Measurements from ENCODE around the gene CRTAP.
"Not testable (repeated sequence)": the region's sequence is repeated elsewhere in the genome, so short reads cannot be mapped to it uniquely, and the experiment has no call there.

The CRTAP gene

DNA sequence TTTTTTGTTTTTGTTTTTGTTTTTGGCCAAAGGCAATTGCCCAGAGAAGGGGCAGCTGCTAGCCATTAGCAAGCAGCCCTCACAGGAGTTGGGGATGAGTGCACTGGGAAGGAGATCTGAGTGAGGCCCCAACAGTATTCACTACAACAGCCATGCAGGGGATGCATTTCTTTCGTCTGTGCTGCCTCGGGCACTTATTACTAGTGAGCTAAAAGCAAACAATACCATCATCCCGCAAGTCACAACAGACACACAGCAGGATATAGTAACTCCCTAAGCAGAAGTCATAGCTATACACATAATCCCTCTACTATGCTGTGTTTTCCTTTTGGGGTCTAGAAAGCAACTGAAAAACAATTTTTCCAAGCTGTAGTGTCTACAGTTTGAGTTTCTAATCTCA is 27.2 kb downstream of the CRTAP start:
- H3K4me1 Mint-ChIP-seq (ENCODE audit: low read depth) = no peaks in the 10 kb centered on the region
- H3K4me3 Mint-ChIP-seq = no peak overlapping the region
- no peaks in the 10 kb centered on the region for H3K27me3 Mint-ChIP-seq (ENCODE audit: low read depth)
- no peak overlapping the region for H3K27ac Mint-ChIP-seq
- H3K36me3 Mint-ChIP-seq (ENCODE audit: low read depth) = peaks cover 7% of the 10 kb centered on the region
- no peaks in the 10 kb centered on the region for H3K9me3 Mint-ChIP-seq

DNA sequence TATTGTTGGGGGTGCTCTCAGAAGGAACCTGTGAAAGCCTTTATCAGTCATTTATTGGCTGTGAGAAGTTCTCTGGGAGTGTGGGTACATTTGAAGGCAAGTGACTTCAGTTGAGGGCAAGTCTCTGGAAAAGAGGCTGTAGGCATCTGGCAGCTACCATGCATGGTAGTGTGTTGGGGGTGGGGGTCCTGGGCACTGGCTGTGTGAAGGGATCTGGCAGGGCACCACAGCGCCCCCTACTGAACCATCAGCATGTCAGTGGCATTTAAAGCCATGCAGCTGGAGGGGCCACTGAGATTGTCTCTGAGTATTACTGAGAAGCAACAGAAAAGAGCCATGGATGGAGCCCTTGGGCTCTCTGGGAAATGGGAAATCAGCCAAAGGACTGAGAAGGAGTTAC is 30.6 kb downstream of the CRTAP start:
- Mint-ChIP-seq H3K9me3 (no peaks in the 10 kb centered on the region), H3K4me3 (no peak overlapping the region), H3K27me3 (ENCODE audit: low read depth) (peaks cover 5% of the 10 kb centered on the region), H3K36me3 (ENCODE audit: low read depth) (peaks cover 2% of the 10 kb centered on the region), H3K27ac (no peak overlapping the region), H3K4me1 (ENCODE audit: low read depth) (no peaks in the 10 kb centered on the region)

DNA sequence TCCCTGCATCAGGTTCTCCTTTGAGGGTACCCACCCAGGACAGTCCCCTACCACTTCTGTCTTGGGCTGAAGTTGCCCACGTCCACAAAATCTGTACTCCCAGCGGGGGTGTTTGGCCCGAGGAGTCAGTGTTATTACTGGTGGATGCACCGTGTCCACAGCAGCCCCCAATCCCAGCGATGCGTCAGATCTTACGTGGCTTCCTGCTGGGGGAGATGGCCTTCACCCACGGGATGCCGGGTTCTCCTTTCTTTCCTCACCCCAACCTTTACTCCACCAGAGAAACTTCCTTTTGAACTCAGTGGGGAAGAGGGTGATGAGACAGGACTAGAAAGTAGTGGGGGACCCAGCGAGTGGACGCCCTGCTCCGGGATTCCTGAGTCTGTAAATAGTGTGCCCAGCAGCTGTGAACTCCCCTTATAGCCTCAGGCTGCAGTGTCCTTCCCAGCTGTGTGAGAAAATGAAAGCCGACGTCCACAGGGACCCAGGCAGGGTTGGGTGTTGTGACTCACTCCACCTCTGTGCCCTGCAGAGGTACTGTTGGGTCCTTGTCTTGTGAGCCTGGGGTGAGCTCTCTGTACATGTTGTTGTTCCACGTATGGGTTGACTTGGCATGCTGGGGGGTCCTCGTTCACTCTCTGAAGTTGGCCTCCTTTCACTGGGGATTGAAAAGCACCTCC is 31.5 kb downstream of the CRTAP start:
- H3K27ac Mint-ChIP-seq = no peak overlapping the region
- H3K4me1 Mint-ChIP-seq (ENCODE audit: low read depth) = no peaks in the 10 kb centered on the region
- peaks cover 2% of the 10 kb centered on the region for H3K36me3 Mint-ChIP-seq (ENCODE audit: low read depth)
- H3K4me3 Mint-ChIP-seq = no peak overlapping the region
- H3K9me3 Mint-ChIP-seq = no peaks in the 10 kb centered on the region
- peaks cover 5% of the 10 kb centered on the region for H3K27me3 Mint-ChIP-seq (ENCODE audit: low read depth)

DNA sequence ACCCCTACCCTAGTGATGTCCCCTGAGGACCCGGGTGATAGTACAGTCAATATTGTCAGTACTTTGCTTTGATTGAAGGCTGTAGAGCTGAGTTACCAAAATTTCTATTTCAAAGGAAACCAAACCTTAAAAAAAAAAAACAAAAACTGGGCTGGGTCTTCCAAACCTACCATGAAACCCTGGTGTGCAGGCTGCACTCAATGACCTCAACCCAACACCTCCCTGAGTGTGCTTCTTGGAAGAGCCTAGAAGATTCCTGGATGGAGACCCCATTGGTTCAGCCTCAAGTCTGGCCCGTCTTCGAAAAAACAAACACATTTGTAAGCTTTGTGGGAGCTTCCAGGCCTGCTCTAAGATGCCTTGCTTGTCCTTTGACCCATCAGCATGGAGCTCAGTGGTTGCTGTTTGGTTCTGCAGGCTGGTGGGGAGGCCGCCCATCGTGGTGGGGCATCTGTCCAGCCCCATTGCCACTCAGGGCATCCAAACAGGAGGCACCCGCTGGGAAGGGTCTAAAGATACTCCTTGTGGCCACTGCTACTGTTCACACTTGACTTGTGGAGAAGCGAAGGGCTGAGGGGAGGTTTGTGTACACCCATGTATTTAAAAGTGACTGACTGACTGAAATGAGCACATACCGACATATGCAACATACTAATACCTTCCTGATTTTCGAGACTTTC is 32.2 kb downstream of the CRTAP start:
- Mint-ChIP-seq H3K27ac (no peak overlapping the region), H3K4me1 (ENCODE audit: low read depth) (no peaks in the 10 kb centered on the region), H3K36me3 (ENCODE audit: low read depth) (peaks cover 2% of the 10 kb centered on the region), H3K4me3 (no peak overlapping the region), H3K9me3 (no peaks in the 10 kb centered on the region), H3K27me3 (ENCODE audit: low read depth) (peaks cover 5% of the 10 kb centered on the region)

DNA sequence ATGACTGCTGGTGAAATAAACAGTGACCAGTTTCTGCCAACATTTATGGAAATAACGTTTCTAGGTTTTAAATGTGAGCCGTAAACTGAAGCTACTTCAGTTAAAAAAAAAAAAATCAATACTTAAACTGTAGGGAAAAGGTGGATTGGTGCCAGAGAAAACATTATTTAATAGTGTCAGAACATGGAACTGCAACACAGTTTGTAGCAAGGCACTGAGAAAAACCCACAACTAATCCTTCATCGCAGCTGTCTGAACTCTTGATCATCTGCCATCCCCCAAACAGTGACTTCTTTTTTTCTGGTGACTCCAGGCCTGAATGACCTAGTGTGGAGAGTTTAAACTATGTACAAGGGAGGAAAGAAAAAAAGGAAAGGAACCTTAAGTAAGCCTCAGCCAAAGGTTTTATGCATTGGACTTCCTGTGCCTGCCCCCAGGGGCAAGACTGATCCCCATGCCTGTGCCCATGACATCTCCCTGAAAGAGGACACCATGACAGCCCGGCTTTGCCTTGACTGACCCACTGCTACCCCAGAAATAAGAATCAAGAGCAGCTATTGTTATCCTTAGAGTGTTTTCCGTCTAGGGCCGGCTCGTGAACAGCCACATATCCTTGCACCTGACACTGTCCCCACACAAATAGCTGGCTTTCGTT is 33.1 kb downstream of the CRTAP start:
- H3K36me3 Mint-ChIP-seq (ENCODE audit: low read depth) = peaks cover 2% of the 10 kb centered on the region
- no peak overlapping the region for H3K4me3 Mint-ChIP-seq
- H3K9me3 Mint-ChIP-seq = no peaks in the 10 kb centered on the region
- no peak overlapping the region for H3K27ac Mint-ChIP-seq
- H3K4me1 Mint-ChIP-seq (ENCODE audit: low read depth) = no peaks in the 10 kb centered on the region
- peaks cover 5% of the 10 kb centered on the region for H3K27me3 Mint-ChIP-seq (ENCODE audit: low read depth)

DNA sequence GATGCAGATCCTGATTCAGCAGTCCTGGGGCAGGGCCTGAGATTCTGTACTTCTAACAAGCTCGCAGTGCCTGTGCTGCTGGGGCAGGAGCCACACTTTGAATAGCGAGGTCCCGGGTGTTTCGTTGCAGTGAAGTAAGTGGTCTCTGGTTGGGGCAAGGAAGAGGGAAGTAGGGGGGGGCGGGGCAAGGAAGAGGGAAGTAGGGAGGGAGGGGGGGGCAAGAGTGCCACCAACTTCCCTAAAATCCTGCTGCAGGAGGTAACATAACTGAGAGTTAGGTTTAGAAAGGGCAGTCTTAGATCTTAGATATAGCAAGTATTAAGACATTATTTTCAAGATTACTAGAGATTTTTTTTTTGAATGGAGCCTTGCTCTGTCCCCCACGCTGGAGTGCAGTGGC is 35.5 kb downstream of the CRTAP start:
- H3K36me3 Mint-ChIP-seq (ENCODE audit: low read depth) = no peaks in the 10 kb centered on the region
- H3K27ac Mint-ChIP-seq = no peak overlapping the region
- peaks cover 5% of the 10 kb centered on the region for H3K27me3 Mint-ChIP-seq (ENCODE audit: low read depth)
- H3K9me3 Mint-ChIP-seq = no peaks in the 10 kb centered on the region
- H3K4me1 Mint-ChIP-seq (ENCODE audit: low read depth) = no peaks in the 10 kb centered on the region
- H3K4me3 Mint-ChIP-seq = no peak overlapping the region

DNA sequence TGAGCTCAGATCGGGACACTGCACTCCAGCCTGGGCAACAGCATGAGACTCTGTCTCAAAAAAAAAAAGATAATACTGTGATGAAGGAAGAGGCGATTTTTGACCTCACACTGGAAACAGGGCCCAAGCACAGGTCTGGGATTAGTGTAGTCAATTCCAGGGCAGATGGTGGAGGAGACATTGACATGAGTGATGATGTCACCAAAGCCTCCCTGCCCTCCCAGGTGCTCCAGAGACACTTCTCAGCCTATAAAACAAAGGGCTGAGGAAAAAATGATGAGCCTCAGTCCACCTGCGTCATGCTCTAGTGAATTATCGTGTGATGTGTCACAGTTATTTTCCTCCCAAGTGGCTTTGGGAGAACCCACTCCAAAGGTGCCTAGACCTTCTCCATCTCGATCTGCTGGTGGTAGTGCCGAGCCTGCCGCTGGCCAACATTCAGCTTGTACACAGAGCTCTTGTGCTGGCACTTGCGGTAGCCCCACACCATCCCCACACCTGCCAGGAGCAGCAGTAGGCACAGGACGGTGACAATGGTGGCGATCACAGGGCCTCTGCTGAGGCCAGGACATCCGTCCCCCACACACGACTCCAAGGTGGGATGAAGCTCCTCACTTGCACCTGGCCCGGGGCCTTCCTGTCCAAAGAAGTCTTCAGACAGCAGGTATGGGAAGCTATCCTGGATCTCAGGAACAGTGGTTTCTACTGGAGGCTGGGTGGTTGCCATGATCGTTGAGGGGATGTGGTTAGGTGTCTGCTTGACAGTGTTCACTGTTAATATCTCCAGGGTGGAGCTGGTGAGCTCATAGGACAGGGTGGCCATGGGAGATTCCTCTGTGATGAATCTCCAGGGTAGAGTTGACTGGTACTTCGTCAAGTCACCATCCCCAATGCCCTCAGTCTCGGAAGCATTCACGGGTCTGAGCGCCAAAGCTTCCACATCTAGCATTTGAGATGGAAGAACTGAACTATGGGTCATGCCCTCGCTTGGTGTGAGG is 38.8 kb downstream of the CRTAP start:
- Mint-ChIP-seq H3K36me3 (ENCODE audit: low read depth) (no peaks in the 10 kb centered on the region), H3K9me3 (no peaks in the 10 kb centered on the region)

DNA sequence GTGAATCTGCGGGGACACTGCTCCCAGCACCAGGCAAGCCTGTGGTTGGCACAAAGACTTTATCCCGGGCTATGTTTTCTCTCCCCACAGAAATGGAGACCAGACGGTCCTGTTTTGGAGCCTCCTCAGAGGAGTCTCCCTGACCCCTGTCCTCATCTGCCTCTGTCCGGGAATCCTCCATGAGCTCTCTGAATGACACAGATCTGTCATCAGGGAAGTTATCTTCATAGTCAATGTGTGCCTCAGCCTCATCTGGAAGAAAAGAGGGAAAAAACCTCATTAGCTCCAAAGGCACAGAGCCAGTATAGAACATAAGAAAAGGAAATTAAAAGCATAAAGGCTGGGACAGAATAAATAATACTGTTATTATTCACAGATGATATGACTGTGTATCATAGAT is 40.0 kb downstream of the CRTAP start:
- H3K4me3 Mint-ChIP-seq = no peak overlapping the region
- no peaks in the 10 kb centered on the region for H3K9me3 Mint-ChIP-seq
- H3K4me1 Mint-ChIP-seq (ENCODE audit: low read depth) = no peaks in the 10 kb centered on the region
- H3K36me3 Mint-ChIP-seq (ENCODE audit: low read depth) = no peaks in the 10 kb centered on the region
- H3K27ac Mint-ChIP-seq = no peak overlapping the region
- no peaks in the 10 kb centered on the region for H3K27me3 Mint-ChIP-seq (ENCODE audit: low read depth)

More for the DNA sequence above, 38.8 kb downstream of the CRTAP start:
- H3K4me1 Mint-ChIP-seq (ENCODE audit: low read depth) = no peaks in the 10 kb centered on the region
- no peak overlapping the region for H3K27ac Mint-ChIP-seq
- H3K4me3 Mint-ChIP-seq = no peak overlapping the region
- H3K27me3 Mint-ChIP-seq (ENCODE audit: low read depth) = peaks cover 5% of the 10 kb centered on the region

DNA sequence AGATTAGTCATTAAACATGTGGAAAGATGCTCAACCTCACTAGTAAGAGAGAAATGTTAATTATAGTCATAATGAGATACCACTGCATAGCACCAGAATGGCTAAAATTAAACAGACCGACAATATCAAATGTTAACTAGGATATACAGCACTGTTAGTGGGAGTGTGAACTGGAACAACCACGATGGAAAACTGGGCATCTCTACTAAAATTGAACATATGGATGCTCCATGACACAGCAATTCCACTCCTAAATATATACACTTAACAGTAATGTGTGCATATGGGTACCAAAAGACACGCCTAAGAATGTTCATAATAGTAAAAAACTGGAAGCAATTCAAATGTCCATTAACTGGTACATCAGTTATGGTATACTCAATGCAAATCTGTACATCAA is 41.5 kb downstream of the CRTAP start:
- no peaks in the 10 kb centered on the region for H3K36me3 Mint-ChIP-seq (ENCODE audit: low read depth)
- H3K4me1 Mint-ChIP-seq (ENCODE audit: low read depth) = no peaks in the 10 kb centered on the region
- no peak overlapping the region for H3K27ac Mint-ChIP-seq
- H3K9me3 Mint-ChIP-seq = no peaks in the 10 kb centered on the region
- no peaks in the 10 kb centered on the region for H3K27me3 Mint-ChIP-seq (ENCODE audit: low read depth)
- no peak overlapping the region for H3K4me3 Mint-ChIP-seq

DNA sequence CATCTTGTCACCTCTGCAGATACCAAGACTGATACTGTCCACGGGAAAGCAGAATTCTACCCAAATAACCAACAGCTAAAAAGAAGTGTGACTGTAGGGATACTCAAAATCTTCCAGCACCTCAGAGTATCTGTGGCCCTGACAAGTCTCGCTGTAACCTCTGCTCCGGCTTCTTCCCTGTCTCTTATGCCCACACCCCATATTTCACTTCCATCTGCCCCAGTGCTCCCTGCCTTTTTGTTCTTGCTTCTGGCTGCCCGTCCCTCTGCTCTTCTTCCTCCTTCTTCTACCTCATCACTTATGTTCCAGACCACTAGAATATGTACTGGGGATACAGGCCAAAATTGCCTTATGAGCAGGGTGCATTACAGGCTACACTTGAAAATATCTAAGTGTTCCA is 45.4 kb downstream of the CRTAP start:
- Mint-ChIP-seq H3K9me3 (no peaks in the 10 kb centered on the region), H3K36me3 (ENCODE audit: low read depth) (no peaks in the 10 kb centered on the region), H3K27me3 (ENCODE audit: low read depth) (peaks cover 19% of the 10 kb centered on the region), H3K4me3 (no peak overlapping the region), H3K4me1 (ENCODE audit: low read depth) (no peaks in the 10 kb centered on the region), H3K27ac (no peak overlapping the region)

DNA sequence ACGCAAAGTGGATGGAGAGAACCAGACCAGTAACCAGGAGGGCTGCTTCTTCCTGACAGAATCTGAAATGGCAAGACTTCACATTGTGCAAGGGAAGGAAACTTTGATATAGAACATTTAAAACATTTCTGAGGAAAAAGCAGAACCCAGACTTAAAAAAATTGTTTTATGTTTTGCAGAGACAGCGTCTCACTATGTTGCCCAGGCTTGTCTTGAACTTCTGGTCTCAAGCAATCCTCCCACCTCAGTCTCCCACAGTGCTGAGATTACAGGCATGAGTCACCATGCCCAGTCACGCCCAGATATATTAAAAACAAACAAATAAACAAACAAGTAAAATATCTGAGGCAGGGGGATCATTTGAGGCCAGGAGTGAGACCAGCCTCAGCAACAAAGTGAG is 46.2 kb downstream of the CRTAP start:
- no peak overlapping the region for H3K27ac Mint-ChIP-seq
- H3K4me1 Mint-ChIP-seq (ENCODE audit: low read depth) = no peaks in the 10 kb centered on the region
- H3K4me3 Mint-ChIP-seq = no peak overlapping the region
- H3K9me3 Mint-ChIP-seq = no peaks in the 10 kb centered on the region
- peaks cover 23% of the 10 kb centered on the region for H3K27me3 Mint-ChIP-seq (ENCODE audit: low read depth)
- H3K36me3 Mint-ChIP-seq (ENCODE audit: low read depth) = no peaks in the 10 kb centered on the region

DNA sequence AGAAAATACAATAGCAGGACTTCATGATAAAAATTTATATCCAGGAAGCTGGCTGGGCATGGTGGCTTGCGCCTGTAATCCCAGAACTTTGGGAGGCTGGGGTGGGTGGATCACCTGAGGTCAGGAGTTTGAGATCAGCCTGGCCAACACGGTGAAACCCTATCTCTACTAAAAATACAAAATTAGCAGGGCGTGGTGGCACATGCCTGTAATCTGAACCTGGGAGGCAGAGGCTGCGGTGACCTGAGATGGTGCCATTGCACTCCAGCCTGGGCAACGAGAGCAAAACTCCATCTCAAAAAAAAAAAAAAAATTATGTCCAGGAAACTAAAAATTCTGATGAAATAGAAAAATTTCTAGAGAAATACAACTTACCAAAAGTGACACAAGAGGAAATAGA is 48.8 kb downstream of the CRTAP start:
- H3K4me1 Mint-ChIP-seq (ENCODE audit: low read depth); H3K4me3 Mint-ChIP-seq; H3K27ac Mint-ChIP-seq; H3K9me3 Mint-ChIP-seq; H3K36me3 Mint-ChIP-seq (ENCODE audit: low read depth): not testable (repeated sequence)
- H3K27me3 Mint-ChIP-seq (ENCODE audit: low read depth) = peaks cover 27% of the 10 kb centered on the region

DNA sequence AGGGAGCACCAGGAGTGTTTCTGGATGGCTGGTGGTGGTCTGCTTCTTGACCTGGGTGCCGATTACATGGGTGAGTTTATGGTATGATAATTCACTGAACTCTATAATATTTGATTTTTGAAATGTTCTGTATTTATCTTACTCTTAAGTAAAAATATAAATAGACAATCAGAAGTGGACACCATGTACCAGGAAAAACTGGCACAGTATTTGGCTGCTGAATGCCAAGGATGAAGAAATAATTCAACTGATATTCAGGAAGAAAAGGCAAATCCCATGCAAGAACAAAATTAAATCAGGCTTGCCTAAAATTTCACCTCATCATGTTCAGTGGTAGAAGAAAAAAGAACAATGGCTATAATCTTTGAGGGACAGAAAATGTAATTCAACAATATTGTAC is 51.6 kb downstream of the CRTAP start:
- Mint-ChIP-seq H3K4me3 (no peak overlapping the region), H3K4me1 (ENCODE audit: low read depth) (no peaks in the 10 kb centered on the region), H3K36me3 (ENCODE audit: low read depth) (no peaks in the 10 kb centered on the region), H3K27ac (no peak overlapping the region), H3K9me3 (no peaks in the 10 kb centered on the region), H3K27me3 (ENCODE audit: low read depth) (peaks cover 27% of the 10 kb centered on the region)

DNA sequence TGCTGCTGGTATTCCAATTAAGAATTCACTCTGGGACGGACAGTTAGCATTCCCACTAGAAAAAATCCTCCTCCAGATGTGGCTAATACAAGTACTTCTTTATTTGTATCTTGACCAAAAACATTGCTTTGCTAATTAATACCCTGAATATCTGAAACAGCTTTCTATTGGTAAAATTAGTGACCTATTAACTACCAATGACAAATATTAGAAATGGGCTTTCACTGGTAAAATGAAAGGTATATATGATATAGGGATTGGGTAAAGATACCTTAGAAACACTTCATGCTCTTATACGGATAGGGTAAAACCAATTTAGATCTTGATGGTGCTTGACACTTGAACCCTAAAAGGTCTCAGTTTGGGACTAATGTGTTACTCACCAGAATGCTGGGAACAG is 52.3 kb downstream of the CRTAP start:
- Mint-ChIP-seq H3K27me3 (ENCODE audit: low read depth) (peaks cover 20% of the 10 kb centered on the region), H3K36me3 (ENCODE audit: low read depth) (no peaks in the 10 kb centered on the region), H3K27ac (no peak overlapping the region), H3K4me3 (no peak overlapping the region), H3K4me1 (ENCODE audit: low read depth) (no peaks in the 10 kb centered on the region), H3K9me3 (no peaks in the 10 kb centered on the region)

Measured in T-helper 1 cell treated with Interleukin-12 subunit alpha and Interleukin-12 subunit beta and Interleukin-4 antibody, amounts not matched to agents 30 μg/mL and 1 μg/mL, for 36 hours (primary cell).